ENCODE results near the gene PLCD3. TPM values are rescaled to one million over a fixed set of nuclear protein-coding genes. Genes with fewer than 3 reads are reported as not detected.

The PLCD3 gene
- total and polyA plus RNA-seq, 9 of the 15 experiments (the other 6 are each of a cell fraction or from before 2014, with no cell fraction given), result 0.20 to 22.6 (median 7.5) TPM

- TF ChIP-seq SFPQ (IDR thresholded peaks at IDR 0.05; ENCODE audit: low read depth, low read length) (no peak), UBTF (IDR thresholded peaks at IDR 0.05; ENCODE audit: borderline replicate concordance in 1 of 2, low read depth in 2 of 2, low read length in 2 of 2) (no peak), FOXP4 (CRISPR knock-in tag; IDR thresholded peaks at IDR 0.05; ENCODE audit: borderline replicate concordance) (no peak), RCOR1 (IDR thresholded peaks at IDR 0.05; ENCODE audit: borderline replicate concordance in 1 of 2, low read depth in 2 of 2, low read length in 2 of 2) (no peak; a peak in 1 of 4 replicates), TARDBP (IDR thresholded peaks at IDR 0.05) (peak; percentile 58; the same call in 1 of the 2 replicates), ELK3 (CRISPR knock-in tag; IDR thresholded peaks at IDR 0.05) (no peak), MTF1 (CRISPR knock-in tag; IDR thresholded peaks at IDR 0.05; ENCODE audit: borderline replicate concordance) (no peak), PATZ1 (CRISPR knock-in tag; IDR thresholded peaks at IDR 0.05; ENCODE audit: borderline replicate concordance) (no peak), CHD1 (IDR thresholded peaks at IDR 0.05; ENCODE audit: low read length) (no peak), PTBP1 (IDR thresholded peaks at IDR 0.05; ENCODE audit: low read depth, low read length) (no peak), ZNF395 (CRISPR knock-in tag; IDR thresholded peaks at IDR 0.05) (peak; percentile 90), TCF3 (CRISPR knock-in tag; IDR thresholded peaks at IDR 0.05) (peak; percentile 20; the same call in 1 of the 2 replicates), FOXP1 (CRISPR knock-in tag; IDR thresholded peaks at IDR 0.05) (no peak), MYNN (IDR thresholded peaks at IDR 0.05) (peak; percentile 78), MYNN (CRISPR knock-in tag; IDR thresholded peaks at IDR 0.05) (no peak)
Observed at GRCh38 chr17:45123930-45124796, 8.2 kb downstream of the PLCD3 start (continued).

Measured in K562 (cell line).